Stimulated activated CD8-positive, alpha-beta memory T cell treated with anti-CD3 and anti-CD28 coated beads, Interleukin-4, amount 100 ng/mL, for 48 hours (primary cell): ENCODE results near the gene PRPF6.

ENCODE experiments used
- DNase-seq: peaks from one replicate; pipeline ENCODE4 v3.0.0-alpha.2; 2020

The PRPF6 gene

GRCh38 chr20:64079273-64080012 is 98.5 kb downstream of the PRPF6 start, which contains the start of gene RGS19:
Gene RGS19, minus strand, starts transcription at chr20:64079518. Its CDS starts 2,632 bp downstream, at chr20:64076886.
- peak; percentile 75 for DNase-seq

- DNase-seq: no peak
These were observed 99.3 kb downstream of the PRPF6 start, which contains the start of gene OPRL1 for GRCh38 chr20:64080013-64080812. Gene OPRL1, plus strand, starts transcription at chr20:64080082. Its CDS starts 12,639 bp downstream, at chr20:64092721.

GRCh38 chr20:64080813-64081623 is 100.1 kb downstream of the PRPF6 start:
- no peak for DNase-seq

- DNase-seq: no peak
These were observed 100.7 kb downstream of the PRPF6 start for GRCh38 chr20:64081624-64081964.

GRCh38 chr20:64082126-64082731 is 101.3 kb downstream of the PRPF6 start:
- no peak for DNase-seq
